K562 (cell line): ENCODE results near the gene BCL7B. TPM values are rescaled to one million over a fixed set of nuclear protein-coding genes. Genes with fewer than 3 reads are reported as not detected.

Experiments
- ASH1L ChIP-seq: fragments of 450-650 bp; IDR thresholded peaks from 2 replicates; pipeline ENCODE4 v1.6.1; 2018; ENCODE audit warnings: borderline replicate concordance, mild to moderate bottlenecking, low read depth; ENCODE audit not compliant: partially characterized antibody
- CCAR2 ChIP-seq: fragments of 200-400 bp; formaldehyde crosslinking; IDR thresholded peaks from 2 replicates; pipeline ENCODE4 v1.6.1; 2017; ENCODE audit warnings: mild to moderate bottlenecking, low read depth, low read length
- DNMT1 ChIP-seq: fragments of 450-650 bp; IDR thresholded peaks from 2 replicates; pipeline ENCODE4 v1.6.1; 2016; ENCODE audit warnings: antibody characterized with exemption, mild to moderate bottlenecking
- GATAD2A ChIP-seq: fragments of 450-650 bp; IDR thresholded peaks from 2 replicates; pipeline ENCODE4 v1.6.1; 2017
- HLTF ChIP-seq: fragments of 450-650 bp; IDR thresholded peaks from 2 replicates; pipeline ENCODE4 v1.6.1; 2016
- HNRNPL ChIP-seq: fragments of 200-400 bp; formaldehyde crosslinking; IDR thresholded peaks from 2 replicates; pipeline ENCODE4 v1.6.1; 2017; ENCODE audit warnings: low read depth, mild to moderate bottlenecking, low read length
- MYBL2 ChIP-seq, 2 experiments: fragments of 450-650 bp in 1 of 2; sonication (generic) in 1 of 2; formaldehyde crosslinking in 1 of 2; IDR thresholded peaks; 2 replicates each; pipeline versions ENCODE4 v1.6.1 to v1.8.1; 2017 to 2022; ENCODE audit warnings: borderline replicate concordance in 1 of 2, inconsistent platforms in 1 of 2, low read depth in 1 of 2, mild to moderate bottlenecking in 1 of 2, missing genetic modification reagents in 1 of 2, moderate library complexity in 1 of 2
- NCOA2 ChIP-seq, 2 experiments: fragments of 450-650 bp; IDR thresholded peaks; 2 replicates each; pipeline ENCODE4 v1.6.1; 2018; ENCODE audit warnings: mild to moderate bottlenecking in 2 of 2, moderate library complexity in 1 of 2; ENCODE audit not compliant: partially characterized antibody in 2 of 2
- NCOA6 ChIP-seq: fragments of 450-650 bp; IDR thresholded peaks from 2 replicates; pipeline ENCODE4 v1.6.1; 2017; ENCODE audit warnings: mild to moderate bottlenecking
- UBTF ChIP-seq, 2 experiments: IDR thresholded peaks; 2 replicates each; pipeline ENCODE4 v1.6.1; 2012; ENCODE audit warnings: improper control_type of control experiment in 2 of 2, low read depth in 2 of 2, low read length in 2 of 2, borderline replicate concordance in 1 of 2
- ZNF263 ChIP-seq: sonication (generic); formaldehyde crosslinking; IDR thresholded peaks from 2 replicates; pipeline ENCODE4 v1.8.0; 2022; ENCODE audit warnings: mild to moderate bottlenecking, missing genetic modification reagents, borderline replicate concordance
- ZNF586 ChIP-seq: fragments of 450-650 bp; formaldehyde crosslinking; conservative IDR thresholded peaks from 2 replicates; pipeline ENCODE4 v1.4.0; 2020; ENCODE audit warnings: mild to moderate bottlenecking, moderate library complexity
- polyA plus RNA-seq, 8 experiments: library from polyadenylated mRNA; depleted of rRNA in 4 of 8; stranded (reverse) in 5 of 8; unstranded in 3 of 8; fragments of >200 nt; fragmentation: Nextera tagmentation in 2 of 8; fragmentation: Illumina TruSeq in 1 of 8; extraction: Ambion mirVana in 2 of 8; extraction: Trizol in 1 of 8; gene quantifications; 2 replicates each; pipeline versions ENCODE4 v1.2.1 to v1.2.3, GENCODE V29; 2011 to 2014; ENCODE audit warnings: inconsistent platforms in 1 of 8, missing spikeins in 1 of 8
- total RNA-seq, 7 experiments: library from RNA; depleted of rRNA in 6 of 7; stranded (reverse); fragments of >200 nt in 6 of 7; fragmentation: Illumina TruSeq in 2 of 7; extraction: Trizol in 2 of 7; gene quantifications; 2 replicates each; pipeline versions ENCODE4 v1.2.1 to v1.2.3, GENCODE V29; 2011 to 2021; ENCODE audit warnings: low replicate concordance in 1 of 7
- TF ChIP-seq, protein P1 (sequence below): fragments of 250-450 bp; sonication (Bioruptor Pico); IDR thresholded peaks from 2 replicates; pipeline ENCODE4 v1.6.1; 2021; ENCODE audit warnings: mild to moderate bottlenecking
- TF ChIP-seq, protein P2 (sequence below): fragments of 250-450 bp; sonication (Bioruptor Pico); IDR thresholded peaks from 2 replicates; pipeline ENCODE4 v1.5.0; 2022; ENCODE audit warnings: mild to moderate bottlenecking
- TF ChIP-seq, protein P3 (sequence below): sonication (generic); formaldehyde crosslinking; IDR thresholded peaks from 2 replicates; pipeline ENCODE4 v1.8.0; 2022; ENCODE audit warnings: mild to moderate bottlenecking, missing genetic modification reagents, borderline replicate concordance
- TF ChIP-seq, protein P4 (sequence below): fragments of 450-650 bp; IDR thresholded peaks from 2 replicates; pipeline ENCODE4 v1.7.1; 2018; ENCODE audit warnings: mild to moderate bottlenecking, low read depth; ENCODE audit not compliant: partially characterized antibody

Gene BCL7B
- total and polyA plus RNA-seq, 9 of the 15 experiments (the other 6 are each of a cell fraction or from before 2014, with no cell fraction given): 10.0 to 73.2 (median 32.9) TPM

- peak; percentile 19; the same call in 1 of the 2 replicates for TF ChIP-seq HNRNPL
- TF ChIP-seq ZNF263 (CRISPR knock-in tag): peak; percentile 80
- no peak for TF ChIP-seq DNMT1
- TF ChIP-seq ASH1L: no peak
- no peak for TF ChIP-seq UBTF (IDR thresholded peaks at IDR 0.05; ENCODE audit: borderline replicate concordance in 1 of 2, low read depth in 2 of 2, low read length in 2 of 2)
- TF ChIP-seq MYBL2 (IDR thresholded peaks at IDR 0.05; ENCODE audit: low read depth): no peak
- no peak for TF ChIP-seq MYBL2 (CRISPR knock-in tag; IDR thresholded peaks at IDR 0.05; ENCODE audit: borderline replicate concordance)
- peak; percentile 42; the same call in 1 of the 2 replicates for TF ChIP-seq HLTF
- TF ChIP-seq, protein P1, sequence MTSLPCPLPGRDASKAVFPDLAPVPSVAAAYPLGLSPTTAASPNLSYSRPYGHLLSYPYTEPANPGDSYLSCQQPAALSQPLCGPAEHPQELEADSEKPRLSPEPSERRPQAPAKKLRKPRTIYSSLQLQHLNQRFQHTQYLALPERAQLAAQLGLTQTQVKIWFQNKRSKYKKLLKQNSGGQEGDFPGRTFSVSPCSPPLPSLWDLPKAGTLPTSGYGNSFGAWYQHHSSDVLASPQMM: no peak
- TF ChIP-seq, protein P2, sequence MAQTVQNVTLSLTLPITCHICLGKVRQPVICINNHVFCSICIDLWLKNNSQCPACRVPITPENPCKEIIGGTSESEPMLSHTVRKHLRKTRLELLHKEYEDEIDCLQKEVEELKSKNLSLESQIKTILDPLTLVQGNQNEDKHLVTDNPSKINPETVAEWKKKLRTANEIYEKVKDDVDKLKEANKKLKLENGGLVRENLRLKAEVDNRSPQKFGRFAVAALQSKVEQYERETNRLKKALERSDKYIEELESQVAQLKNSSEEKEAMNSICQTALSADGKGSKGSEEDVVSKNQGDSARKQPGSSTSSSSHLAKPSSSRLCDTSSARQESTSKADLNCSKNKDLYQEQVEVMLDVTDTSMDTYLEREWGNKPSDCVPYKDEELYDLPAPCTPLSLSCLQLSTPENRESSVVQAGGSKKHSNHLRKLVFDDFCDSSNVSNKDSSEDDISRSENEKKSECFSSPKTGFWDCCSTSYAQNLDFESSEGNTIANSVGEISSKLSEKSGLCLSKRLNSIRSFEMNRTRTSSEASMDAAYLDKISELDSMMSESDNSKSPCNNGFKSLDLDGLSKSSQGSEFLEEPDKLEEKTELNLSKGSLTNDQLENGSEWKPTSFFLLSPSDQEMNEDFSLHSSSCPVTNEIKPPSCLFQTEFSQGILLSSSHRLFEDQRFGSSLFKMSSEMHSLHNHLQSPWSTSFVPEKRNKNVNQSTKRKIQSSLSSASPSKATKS (CRISPR knock-in tag): no peak
- TF ChIP-seq NCOA6: peak; percentile 47; the same call in 1 of the 2 replicates
- TF ChIP-seq, protein P3, sequence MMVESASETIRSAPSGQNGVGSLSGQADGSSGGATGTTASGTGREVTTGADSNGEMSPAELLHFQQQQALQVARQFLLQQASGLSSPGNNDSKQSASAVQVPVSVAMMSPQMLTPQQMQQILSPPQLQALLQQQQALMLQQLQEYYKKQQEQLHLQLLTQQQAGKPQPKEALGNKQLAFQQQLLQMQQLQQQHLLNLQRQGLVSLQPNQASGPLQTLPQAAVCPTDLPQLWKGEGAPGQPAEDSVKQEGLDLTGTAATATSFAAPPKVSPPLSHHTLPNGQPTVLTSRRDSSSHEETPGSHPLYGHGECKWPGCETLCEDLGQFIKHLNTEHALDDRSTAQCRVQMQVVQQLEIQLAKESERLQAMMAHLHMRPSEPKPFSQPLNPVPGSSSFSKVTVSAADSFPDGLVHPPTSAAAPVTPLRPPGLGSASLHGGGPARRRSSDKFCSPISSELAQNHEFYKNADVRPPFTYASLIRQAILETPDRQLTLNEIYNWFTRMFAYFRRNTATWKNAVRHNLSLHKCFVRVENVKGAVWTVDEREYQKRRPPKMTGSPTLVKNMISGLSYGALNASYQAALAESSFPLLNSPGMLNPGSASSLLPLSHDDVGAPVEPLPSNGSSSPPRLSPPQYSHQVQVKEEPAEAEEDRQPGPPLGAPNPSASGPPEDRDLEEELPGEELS (CRISPR knock-in tag): peak; percentile 79; the same call in 1 of the 2 replicates
- TF ChIP-seq GATAD2A: no peak; the same call in none of the 2 replicates
- TF ChIP-seq, protein P4, sequence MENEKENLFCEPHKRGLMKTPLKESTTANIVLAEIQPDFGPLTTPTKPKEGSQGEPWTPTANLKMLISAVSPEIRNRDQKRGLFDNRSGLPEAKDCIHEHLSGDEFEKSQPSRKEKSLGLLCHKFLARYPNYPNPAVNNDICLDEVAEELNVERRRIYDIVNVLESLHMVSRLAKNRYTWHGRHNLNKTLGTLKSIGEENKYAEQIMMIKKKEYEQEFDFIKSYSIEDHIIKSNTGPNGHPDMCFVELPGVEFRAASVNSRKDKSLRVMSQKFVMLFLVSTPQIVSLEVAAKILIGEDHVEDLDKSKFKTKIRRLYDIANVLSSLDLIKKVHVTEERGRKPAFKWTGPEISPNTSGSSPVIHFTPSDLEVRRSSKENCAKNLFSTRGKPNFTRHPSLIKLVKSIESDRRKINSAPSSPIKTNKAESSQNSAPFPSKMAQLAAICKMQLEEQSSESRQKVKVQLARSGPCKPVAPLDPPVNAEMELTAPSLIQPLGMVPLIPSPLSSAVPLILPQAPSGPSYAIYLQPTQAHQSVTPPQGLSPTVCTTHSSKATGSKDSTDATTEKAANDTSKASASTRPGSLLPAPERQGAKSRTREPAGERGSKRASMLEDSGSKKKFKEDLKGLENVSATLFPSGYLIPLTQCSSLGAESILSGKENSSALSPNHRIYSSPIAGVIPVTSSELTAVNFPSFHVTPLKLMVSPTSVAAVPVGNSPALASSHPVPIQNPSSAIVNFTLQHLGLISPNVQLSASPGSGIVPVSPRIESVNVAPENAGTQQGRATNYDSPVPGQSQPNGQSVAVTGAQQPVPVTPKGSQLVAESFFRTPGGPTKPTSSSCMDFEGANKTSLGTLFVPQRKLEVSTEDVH: no peak
- TF ChIP-seq ZNF586 (CRISPR knock-in tag): no peak
- no peak for TF ChIP-seq NCOA2 (IDR thresholded peaks at IDR 0.05; ENCODE audit: partially characterized antibody in 2 of 2)
- no peak for TF ChIP-seq CCAR2
These were observed at the start of gene BCL7B (continued) for GRCh38 chr7:73557397-73558257.
